ENCODE data around the gene GPR119. TPM values are rescaled to one million over a fixed set of nuclear protein-coding genes. Genes with fewer than 3 reads are reported as not detected.
"Not testable (repeated sequence)": the region's sequence is repeated elsewhere in the genome, so short reads cannot be mapped to it uniquely, and the experiment has no call there.

GPR119 gene
- not detected in 2 replicates for total RNA-seq

GRCh38 chrX:130385520-130385919 lies at the start of gene GPR119:
GPR119 (minus strand) TSS chrX:130385674; CDS start chrX:130385447, 227 bp downstream.
- intact Hi-C loops (cut with micrococcal nuclease), result no loop called here

DNA sequence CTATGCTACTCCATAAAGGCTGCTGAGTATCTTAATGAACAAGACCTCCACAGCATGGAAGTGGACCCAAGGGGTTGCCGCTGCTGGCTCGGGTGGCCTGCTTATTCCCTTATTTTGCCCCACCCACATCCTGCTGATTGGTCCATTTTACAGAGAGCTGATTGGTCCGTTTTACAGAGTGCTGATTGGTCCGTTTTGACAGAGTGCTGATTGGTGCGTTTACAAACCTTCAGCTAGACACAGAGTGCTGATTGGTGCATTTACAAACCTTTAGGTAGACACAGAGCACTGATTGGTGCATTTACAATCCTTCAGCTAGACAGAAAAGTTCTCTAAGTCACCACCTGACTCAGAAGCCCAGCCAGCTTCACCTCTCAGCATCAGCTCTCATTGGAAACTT lies 43.8 kb upstream of the GPR119 start:
- intact Hi-C loops (cut with micrococcal nuclease), result not testable (repeated sequence)

DNA sequence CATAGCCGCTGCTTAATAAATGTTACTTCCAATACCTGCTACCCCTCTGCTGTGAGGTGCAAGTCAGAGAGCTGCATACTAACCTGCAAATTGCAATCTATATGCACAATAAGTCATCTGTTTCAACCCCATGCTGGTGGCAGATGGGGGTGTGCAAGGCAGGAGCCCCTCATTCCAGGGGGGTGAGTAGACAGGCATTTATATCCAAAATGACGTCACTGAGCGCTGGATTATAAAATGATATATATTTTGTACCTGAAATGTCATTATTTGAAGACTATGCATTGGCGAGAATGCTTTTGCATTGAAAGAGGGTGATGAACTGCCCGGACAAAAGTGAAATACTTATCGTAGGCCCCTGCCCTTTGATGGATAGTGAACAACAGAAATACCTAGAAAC lies 41.1 kb upstream of the GPR119 start:
- intact Hi-C loops (cut with micrococcal nuclease), result no loop called here

- intact Hi-C loops (cut with micrococcal nuclease), result no loop called here
Measured at GRCh38 chrX:130419263-130419662, 33.8 kb upstream of the GPR119 start.

- intact Hi-C loops (cut with micrococcal nuclease), result no loop called here
Measured at GRCh38 chrX:130418740-130419139, 33.3 kb upstream of the GPR119 start.

- intact Hi-C loops (cut with micrococcal nuclease), result no loop called here
Measured at GRCh38 chrX:130418066-130418465, 32.6 kb upstream of the GPR119 start.

- intact Hi-C loops (cut with micrococcal nuclease), result no loop called here
Measured at GRCh38 chrX:130416785-130417184, 31.3 kb upstream of the GPR119 start.

DNA sequence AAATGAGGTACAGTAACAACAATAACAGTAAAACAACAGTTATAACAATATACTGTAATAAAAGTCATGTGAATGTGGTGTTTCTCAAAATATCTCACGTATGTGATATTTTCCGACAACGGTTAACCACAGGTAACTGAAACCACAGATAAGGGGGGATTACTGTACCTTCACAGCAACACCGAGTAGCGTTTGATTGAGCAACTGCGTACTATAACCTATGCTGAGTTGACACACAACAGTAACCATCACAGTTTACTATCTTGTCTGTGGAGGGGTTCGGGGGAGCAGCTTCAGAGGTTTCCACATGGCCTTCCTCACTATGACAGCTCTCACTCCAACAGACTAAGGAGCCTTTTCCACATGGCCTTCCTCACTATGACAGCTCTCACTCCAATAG lies 29.7 kb upstream of the GPR119 start:
- intact Hi-C loops (cut with micrococcal nuclease), result no loop called here

- intact Hi-C loops (cut with micrococcal nuclease), result no loop called here
Measured at GRCh38 chrX:130414800-130415199, 29.3 kb upstream of the GPR119 start.

GRCh38 chrX:130413415-130413814 lies 27.9 kb upstream of the GPR119 start:
- intact Hi-C loops (cut with micrococcal nuclease), result no loop called here

GRCh38 chrX:130402208-130402684 lies 16.8 kb upstream of the GPR119 start:
- intact Hi-C loops (cut with micrococcal nuclease), result loop anchor here (5.0 kb wide), 1 partner anchor 1410 kb away; no protein-coding TSS in a partner anchor

GRCh38 chrX:130401415-130402207 lies 16.1 kb upstream of the GPR119 start, which contains the start of gene RBMX2:
RBMX2 (plus strand) TSS chrX:130401987; CDS start chrX:130402033, 46 bp downstream.
- intact Hi-C loops (cut with micrococcal nuclease), result loop anchor here (1.0 to 5.0 kb wide), 4 partner anchors 62 to 1411 kb away; partner anchors contain the start of genes ENOX2, SLC25A14 and ZNF280C

- intact Hi-C loops (cut with micrococcal nuclease), result no loop called here
Measured at GRCh38 chrX:130395341-130395740, 9.9 kb upstream of the GPR119 start.

DNA sequence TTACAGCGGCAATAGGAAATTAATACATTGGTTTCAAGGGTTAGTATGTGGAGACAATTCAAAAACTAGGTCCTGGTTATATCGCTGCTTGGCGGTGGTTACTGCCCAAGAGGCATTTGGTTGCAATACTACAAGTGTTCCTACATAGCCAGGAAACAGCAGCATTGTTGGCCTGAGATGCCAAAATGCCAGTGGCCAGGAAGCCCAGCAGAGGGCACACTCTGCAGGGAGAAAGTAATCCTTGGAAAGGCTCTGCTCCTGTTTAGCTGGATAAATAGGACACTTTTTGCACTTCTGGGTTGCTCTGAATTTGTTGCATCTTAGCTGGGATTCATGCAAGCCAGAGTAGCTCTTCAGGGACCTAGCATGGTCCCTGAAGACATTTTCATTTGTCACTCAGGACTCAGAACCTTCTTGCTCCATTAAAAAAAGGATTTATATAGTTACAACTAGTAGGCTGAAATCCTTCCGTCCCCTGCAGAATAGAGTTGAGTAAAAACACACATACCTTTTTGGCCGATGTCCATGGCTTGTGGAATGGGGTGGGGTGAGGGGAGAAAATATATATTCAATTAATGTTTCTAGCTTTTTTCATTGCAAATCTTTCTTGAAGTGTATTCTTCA lies 8.1 kb upstream of the GPR119 start:
- intact Hi-C loops (cut with micrococcal nuclease), result no loop called here

GRCh38 chrX:130386408-130386808 lies 934 bp upstream of the GPR119 start:
- intact Hi-C loops (cut with micrococcal nuclease), result no loop called here

- intact Hi-C loops (cut with micrococcal nuclease), result no loop called here
Measured at GRCh38 chrX:130378024-130378669, 7.3 kb downstream of the GPR119 start.

DNA sequence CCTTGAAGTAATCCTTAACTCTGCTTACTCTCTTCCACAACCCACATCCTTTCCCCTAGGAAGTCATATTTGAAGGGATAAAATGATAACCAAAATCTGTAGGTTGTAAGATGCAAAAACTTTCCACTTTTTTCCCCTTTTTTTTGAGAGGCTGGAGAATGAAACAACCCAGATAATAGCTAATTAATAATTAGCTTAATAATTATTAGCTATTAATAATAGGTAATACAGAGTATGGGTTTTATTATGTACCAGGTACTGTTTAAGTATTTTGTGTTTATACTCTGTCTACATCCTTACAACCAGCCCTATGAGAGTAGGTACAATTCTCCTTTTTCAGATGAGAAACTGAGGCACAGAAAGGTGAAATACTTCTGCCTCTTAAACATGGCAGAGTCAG lies 9.4 kb downstream of the GPR119 start:
- intact Hi-C loops (cut with micrococcal nuclease), result no loop called here

DNA sequence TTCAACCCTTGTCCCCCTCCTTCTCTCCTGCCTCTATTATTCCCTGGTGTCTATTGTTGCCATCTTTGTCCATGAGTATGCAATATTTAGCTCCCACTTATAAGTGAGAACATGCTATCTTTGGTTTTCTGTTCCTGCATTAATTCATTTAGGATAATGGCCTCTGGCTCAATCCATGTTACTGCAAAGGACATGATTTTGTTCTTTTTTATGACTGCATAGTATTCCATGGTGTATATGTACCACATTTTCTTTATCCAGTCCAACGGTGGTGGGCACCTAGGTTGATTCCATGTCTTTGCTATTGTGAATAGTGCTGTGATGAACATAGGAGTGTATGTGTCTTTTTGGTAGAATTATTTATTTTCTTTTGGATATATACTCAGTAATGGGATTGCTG lies 33.4 kb downstream of the GPR119 start:
- intact Hi-C loops (cut with micrococcal nuclease), result not testable (repeated sequence)

GRCh38 chrX:130351567-130351966 lies 33.9 kb downstream of the GPR119 start:
- intact Hi-C loops (cut with micrococcal nuclease), result no loop called here

GRCh38 chrX:130347321-130347720 lies 38.2 kb downstream of the GPR119 start:
- intact Hi-C loops (cut with micrococcal nuclease), result no loop called here

DNA sequence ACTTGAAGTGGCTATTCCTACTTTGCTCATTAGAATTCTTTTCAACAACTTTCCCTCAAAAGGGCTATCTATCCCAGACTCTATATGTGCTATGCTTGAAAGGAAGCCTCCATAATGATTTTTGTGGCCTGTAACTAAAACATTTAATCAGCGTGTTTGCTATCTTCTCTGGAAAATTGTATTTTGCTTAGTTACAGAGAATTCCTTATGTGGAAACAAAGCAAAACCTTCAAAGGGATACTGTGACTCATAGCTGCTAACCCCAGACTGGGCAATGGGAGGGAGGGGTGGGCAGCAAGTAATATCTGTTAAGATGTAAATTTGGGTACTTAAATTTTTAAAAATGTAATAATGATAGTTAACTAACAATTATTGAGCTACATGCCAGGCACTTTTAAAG lies 42.1 kb downstream of the GPR119 start:
- intact Hi-C loops (cut with micrococcal nuclease), result no loop called here

DNA sequence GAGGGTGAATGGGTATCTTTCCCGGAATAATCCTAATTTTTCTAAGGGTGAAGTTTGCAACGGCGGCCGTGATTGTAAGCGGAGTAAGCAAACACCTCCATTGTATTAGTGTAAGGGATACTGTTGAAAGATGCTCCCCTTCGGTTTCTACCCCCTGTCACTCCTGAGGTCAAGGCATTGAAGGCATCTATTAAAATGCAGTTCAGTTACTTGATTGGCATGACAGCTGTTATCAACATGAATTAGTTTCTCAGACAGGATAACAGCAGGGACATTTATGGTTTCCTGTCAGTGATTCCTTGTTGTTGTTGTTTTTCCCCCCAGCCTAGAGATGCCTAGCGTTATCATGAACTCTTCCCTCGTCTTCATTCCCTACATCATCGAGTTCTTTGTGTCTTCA lies 45.2 kb downstream of the GPR119 start:
- intact Hi-C loops (cut with micrococcal nuclease), result no loop called here

All from T-helper 2 cell treated with Interferon-gamma antibody and Interleukin-4, amounts not matched to agents 100 ng/mL and 5 ng/mL, for 36 hours (primary cell).